NCI-H2081 treated with DMSO at 0.1 percent for 48 hours (cell line): ENCODE results near the gene BEST1.
"Not testable (repeated sequence)": the region's sequence is repeated elsewhere in the genome, so short reads cannot be mapped to it uniquely, and the experiment has no call there.

Source experiments
- DNase-seq: peaks from one replicate; lab custom pipeline; 2025; lab: John Stamatoyannopoulos, UW

The BEST1 gene

DNA sequence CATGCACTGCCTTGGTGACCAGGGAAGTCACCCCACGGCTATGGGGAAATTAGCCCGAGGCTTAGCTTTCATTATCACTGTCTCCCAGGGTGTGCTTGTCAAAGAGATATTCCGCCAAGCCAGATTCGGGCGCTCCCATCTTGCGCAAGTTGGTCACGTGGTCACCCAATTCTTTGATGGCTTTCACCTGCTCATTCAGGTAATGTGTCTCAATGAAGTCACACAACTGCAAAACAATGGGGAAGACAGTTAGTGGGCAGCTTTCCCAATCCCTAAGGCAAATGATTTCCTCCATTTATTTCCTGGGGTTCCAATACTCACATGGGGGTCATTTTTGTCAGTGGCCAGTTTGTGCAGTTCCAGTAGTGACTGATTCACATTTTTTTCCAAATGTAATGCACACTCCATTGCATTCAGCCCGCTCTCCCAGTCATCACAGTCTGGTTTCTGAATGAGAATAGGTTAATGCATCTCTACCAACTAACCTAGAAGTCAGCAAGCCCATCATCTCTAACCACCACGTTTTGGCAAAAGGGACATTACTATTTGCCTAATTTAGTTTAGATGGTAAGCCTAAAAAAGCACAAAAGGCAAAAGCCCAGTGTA is 14.6 kb downstream of the BEST1 start:
- DNase-seq: not testable (repeated sequence)

DNA sequence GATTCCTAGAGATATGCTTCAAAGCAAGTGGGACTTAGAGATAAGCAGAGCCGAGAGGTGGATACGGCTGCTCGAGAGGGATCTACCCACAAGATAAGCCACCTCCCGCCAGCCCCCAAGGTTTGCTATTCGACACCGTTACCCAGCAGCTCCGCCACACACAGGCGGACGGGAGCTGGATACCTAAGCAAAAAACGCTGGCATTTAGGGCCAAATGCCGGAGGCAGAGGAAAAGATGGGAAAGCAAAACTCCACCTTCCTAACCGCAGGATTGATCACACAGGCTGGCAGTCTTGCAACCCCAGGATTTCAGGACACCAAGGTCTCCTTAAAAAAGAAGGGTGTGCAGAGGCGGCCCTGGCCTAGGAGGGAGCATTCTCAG is 16.6 kb downstream of the BEST1 start:
- DNase-seq: no peak

DNA sequence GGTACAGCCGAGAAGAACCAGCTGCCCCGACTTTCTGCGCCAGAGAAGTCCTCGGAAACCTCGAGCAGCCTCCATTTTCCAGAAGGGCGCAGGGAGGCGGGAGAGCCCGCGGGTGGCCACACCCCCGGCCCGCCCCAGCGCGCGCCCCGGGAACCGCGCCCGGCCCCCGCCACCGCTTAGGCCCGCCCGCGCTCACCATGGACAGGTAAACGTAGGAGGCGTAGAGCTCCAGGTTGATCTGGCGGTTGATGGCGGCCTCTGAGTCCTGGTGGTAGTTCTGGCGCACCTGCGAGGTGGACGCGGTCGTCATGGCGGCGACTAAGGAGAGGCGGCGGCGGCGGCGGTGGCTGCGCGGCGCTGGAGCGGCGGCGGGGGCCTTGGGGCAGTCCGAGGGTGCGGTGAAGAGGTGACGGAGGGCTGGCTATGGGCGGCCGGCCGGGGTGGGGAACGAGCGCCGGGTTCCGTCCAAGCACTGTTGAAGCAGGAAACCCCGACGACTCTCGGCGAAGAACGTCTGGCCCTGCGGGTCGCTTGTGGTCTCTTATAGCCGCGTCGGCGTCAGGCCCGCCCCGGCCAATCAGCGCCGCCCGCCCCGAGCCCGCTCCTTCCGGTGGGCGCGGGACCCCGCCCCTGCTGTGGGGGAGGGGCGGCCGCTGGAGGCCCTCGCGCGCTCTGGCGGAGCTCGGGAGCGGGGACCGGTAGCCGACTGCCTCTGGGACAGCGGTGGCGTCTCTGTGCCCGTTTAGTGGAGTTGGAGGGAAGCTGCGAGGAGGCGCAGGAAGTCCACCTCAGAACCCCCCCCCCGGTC is 17.2 kb downstream of the BEST1 start, which contains the start of gene FTH1:
Gene FTH1, minus strand, starts transcription at position 519 of the 808 bp plus-strand sequence. Its CDS starts 209 bp downstream, at position 310.
- peak; percentile 63 for DNase-seq

DNA sequence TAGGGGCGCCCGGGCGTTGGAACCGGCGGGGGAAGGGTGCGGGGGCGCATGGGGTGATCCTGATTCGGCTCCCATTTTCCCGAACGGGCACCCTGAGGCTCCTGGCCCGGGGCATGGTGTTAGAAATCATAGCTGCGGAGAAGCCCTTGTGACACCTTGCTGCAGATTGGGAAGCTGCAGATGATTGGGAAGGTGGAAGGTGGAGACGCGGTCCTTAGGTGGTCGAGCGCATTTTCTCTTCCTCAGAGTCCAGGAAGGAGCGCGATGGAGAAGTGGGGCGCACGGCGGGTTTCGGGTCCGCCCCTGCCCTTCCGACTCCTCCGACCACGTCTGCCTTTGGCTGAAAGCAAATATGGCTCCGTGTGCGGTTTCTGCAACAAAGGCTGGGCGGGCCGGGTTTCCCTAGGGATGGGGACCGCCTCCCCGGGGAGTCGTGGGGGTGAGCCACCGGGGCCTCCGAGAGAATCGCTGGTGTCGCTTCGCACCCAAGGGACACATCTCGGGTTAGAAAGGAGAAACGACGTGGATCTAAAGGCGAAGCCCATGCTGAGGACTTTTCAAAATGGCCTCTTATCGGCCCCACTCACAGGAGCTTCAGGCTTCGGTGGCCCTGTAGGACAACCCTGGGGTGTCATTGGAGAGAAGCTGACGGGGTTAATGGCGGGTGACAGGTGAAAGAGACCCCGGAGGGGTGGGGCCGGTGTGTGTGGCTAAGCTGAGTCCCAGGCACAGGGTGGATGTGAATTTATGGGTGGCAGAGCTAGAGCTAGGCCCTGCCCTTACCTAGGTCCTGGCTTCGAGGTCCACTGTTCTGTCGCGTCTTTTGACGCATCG is 18.0 kb downstream of the BEST1 start:
- no peak for DNase-seq

DNA sequence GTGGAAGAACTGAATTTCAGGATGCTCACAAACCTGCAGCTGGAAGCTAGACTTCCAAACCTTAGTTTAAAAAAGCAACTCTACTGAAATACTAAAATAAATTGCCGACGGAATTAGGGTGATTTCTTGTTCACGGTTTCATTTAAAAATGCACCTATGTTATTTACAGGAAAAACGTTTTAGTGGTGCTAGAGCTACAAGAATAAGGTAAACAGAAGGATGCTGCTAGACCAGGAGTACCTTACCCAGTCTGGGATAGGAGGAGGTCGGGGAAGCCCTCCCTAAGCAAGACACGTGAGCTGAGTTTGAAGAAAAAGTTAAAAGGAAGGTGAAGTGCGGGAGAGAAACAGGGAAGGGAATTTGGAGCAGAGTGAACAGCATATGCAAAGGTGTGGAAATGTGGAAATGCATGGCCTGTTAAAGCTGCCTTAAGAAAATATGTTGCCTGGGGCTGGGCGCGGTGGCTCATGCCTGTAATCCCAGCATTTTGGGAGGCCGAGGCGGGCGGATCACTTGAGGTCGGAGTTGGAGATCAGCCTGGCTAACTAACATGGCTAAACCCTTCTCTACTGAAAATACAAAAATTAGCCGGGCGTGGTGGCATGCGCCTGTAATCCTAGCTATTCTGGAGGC is 18.7 kb downstream of the BEST1 start:
- no peak for DNase-seq

DNA sequence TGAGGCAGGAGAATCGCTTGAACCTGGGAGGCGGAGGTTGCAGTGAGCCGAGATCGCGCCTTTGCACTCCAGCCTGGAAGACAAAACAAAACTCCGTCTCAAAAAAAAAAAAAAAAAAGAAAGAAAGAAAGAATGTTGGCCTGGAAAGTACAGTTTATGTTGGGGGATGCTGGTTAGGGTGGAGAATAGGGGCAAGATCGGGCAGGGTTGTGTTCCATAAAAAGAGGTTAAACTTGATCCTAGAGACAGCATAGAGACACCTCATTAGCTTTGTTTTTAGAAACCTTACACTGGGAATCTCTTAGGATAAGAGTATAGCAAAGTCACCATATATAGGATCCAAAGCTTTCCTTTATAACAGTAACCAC is 19.2 kb downstream of the BEST1 start:
- DNase-seq: no peak

DNA sequence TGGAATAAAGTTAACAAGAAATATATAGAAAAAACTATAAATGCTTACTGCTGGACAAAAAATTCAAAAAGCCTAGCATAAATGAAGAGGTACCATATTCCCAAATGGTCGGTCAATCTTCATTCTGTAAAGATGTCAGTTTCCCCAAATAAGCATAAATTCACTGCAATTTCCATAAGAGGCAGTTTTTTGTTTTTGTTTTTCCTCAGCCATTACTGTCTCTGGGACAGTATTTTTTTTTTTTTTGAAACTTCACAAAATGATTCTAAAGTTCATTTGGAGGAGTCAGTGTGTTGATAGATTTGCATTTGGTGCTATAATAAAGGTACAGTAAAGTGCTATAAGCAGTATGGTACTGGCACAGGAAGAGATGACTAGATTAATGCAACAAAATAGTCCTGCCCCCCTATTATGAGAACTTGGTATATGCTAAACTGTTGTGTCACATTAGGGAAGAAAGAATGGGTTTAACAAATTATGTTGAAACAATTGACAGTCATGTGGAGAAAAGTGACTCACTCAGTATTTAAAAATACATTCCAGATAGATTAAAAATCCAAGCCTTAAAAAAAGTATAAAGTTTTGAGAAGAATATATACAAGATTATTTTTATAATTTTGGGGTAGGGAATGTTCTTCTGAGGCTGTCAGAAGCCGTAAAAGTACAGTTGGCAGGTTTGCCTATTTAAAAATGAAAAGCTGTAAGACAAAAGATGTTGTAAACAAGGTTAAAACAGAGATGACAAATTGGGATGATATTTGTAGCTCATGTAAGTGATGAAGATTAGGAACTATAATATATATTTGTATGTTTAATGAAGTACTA is 19.9 kb downstream of the BEST1 start:
- no peak for DNase-seq

DNA sequence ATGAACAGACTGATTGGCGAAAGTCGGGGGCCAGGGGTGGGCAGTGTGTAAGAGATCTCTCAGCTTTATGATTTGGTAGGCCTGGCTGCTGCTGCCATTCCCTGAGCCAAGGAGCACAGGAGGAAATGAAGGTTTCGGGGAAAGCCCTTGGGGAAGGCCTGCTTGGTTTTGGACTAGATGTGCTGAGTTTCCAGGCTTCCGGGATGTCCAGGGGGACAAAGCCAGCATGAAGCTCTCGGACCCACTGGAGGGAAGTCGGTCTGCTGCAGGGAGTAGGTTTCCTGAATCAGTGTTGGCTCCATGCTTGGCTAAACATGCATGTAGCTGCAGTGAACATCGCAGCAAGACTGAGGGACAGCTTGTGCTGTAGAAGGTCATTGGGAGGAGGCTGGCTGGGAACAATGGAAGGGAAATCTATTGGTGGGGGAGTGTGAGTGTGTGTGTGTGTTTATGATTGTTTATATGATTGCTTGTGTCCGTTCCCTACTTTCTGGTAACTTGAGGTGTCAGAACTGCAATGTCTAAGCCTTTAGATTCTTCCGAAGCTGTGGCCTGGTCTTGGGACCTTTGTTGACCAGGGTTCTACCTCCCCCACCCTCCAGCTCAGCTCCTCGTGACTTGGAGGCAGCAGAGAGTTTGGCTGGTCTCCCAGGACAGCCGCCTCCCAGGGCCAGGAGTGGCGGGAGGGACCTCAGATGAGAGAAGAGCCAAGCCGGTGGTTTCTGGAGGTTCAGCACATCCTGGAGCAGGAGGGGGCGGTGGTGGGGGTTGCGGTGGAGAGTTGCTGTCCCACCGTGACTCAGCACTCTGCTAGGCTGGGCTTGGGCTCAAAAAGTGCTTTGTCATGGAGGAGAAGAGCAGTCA is 21.3 kb downstream of the BEST1 start:
- DNase-seq: no peak

DNA sequence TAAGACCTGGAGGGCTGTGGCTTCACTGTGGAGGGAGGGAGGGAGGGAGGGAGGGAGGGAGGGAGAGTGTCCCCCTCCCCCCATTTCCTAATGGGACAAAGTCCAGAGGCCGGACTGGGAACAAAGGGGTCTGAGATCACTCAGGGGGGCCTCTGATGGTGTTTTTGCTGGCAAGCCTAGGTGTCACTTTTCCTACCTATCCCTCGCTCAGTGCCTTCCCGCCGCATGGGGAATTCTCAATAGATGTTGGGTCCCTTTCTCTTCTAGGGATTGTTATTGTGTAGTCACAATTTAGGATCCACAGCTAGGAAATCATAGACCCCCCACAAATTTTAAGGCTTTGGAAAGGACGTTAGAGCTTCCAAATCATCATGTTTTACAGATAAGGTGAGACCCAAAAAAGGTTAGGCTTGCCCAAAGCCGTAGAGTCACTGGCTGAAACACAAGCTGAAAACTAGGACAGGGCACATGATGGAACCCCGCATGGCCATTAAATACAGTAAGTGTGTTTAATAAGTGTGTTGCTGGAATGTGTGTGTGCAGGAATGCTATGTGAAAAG is 22.0 kb downstream of the BEST1 start:
- DNase-seq: no peak

DNA sequence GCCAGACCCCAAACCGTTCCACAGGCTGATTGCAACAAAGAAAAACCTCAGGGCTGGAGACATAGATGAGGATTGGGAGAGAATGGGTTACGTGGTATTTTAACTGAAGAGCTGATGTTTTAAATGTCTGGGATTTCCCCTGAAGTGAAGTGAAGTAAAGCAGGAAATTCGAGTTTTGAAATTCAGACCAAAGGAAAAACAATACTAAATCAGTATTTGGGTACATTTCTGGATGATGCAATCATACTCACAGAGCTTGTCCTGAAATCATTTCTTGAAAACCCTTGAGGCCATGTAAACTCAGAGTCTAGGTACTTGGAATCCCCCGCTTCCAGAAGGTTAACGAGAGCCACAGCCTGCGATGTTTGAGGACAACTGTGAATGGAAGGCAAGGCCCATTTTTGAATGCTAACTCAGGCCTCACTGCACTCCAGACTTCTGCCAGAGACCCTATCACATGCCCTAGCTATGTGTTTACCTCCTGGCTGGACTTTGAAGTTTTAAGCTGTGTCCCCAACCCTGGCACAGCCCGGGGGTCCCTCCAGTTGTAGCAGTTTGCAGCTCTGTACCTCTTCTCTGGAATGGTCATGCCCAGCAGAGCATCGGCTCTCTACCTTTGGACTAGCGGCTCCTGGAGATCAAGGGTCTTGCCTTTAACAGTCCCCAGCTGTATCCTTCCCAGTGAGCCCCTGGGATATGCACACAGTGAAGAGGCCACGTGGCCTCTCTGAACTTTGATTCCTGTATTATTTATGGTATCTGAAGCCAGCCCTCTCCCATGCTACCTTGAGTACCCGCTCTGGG is 22.7 kb downstream of the BEST1 start:
- DNase-seq: no peak

DNA sequence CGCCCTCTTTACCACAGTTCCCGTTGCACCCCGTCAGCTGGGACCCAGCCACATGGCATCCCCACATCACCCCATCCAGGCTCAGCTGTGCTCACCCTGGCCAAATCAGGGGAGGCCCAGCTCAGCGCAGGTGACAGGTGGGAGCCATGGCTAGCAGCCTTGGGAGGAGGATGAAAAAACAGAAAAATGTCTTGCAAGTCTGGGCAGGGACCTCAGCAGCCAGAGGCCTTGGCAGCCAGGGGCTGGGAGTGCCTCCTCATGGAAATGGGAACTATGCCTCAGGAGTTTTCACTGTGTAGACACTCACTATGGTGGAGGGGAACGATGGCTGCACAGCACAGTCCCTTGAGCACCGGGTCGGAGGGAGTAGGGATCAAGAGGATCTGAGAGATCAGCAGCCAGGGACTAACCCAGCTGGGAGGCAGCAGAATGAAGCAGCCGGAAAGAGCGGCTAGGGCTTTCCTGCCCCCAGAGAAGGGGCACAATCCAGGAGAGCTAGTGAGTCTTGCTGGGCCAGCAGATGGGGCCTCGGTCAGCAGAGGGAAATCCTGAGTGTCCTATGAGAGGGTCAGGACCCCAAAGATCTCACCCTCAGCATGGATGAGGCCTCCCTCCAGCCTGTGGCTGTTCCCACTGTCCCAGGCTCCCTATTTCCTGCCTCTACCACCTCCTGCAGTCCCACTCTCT is 23.5 kb downstream of the BEST1 start:
- DNase-seq: no peak

DNA sequence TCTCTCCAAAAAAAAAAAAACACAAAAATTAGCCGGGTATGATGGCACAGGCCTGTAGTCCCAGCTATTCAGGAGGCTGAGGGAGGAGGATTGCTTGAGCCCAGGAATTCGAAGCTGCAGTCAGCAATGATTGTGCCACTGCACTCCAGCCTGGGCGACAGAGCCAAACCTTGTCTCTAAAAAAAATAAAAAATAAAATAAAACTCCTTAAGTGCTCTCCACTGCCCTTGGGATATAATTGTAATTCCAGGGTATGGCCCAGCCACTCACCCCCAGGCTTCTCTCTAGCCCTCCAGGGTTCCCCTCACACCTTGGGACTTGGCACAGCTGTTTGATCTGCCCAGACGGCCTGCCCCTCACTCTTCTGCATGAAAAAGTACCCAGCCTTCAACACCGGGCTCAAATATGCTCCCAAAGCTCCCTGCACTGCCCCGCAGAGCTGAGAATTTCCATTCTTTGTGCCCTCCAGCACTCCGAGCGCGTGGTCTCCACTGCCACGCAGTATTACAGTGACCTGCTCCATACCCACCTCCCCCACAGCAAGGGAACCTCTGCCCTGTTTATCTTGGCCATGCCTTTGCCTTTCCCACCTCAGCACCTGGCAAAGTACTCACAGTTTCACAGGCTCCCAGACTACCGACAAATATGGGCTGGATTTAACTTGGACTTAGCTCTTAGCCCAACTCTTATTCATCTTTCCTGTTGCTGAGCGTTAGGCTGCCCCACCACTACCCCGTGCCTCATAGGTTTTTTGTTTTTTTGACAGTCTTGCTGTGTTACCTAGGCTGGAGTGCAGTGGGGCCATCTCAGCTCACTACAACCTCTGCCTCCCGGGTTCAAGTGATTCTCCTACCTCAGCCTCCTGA is 24.8 kb downstream of the BEST1 start:
- DNase-seq: no peak

DNA sequence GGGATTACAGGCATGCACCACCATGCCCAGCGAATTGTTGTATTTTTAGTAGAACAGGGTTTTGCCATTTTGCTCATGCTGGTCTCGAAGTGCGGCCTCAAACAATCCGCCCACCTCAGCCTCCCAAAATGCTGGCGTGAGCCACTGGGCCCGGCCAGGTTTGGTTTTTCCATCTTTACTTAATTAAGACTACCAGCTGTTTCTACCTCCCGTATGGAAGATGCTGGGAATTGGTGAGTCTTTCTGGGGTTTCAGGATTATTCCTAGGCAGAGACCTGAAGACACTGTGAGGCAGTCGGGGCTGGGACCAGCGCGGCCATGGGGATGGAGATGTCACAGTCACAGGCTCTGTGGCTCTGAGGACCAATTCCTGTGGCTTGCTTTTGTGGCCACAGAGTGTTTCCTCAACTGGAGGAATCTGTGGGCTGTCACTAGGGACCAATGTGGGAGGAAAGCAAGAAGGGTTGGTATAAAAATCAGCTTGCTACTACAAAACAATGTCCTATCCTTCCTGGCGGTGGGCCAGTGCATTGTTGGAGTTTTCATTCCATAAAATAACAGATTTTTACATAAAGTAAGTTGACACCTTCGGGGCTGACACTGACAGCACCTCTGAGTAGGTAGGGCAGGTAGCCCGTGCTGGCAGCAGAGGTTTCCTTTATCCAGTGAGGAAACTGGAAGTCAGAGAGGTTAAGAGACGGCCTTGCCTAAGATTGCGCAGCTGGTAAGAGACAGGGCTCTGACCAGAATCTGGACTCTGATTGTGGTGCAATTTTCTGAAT is 25.7 kb downstream of the BEST1 start:
- no peak for DNase-seq

DNA sequence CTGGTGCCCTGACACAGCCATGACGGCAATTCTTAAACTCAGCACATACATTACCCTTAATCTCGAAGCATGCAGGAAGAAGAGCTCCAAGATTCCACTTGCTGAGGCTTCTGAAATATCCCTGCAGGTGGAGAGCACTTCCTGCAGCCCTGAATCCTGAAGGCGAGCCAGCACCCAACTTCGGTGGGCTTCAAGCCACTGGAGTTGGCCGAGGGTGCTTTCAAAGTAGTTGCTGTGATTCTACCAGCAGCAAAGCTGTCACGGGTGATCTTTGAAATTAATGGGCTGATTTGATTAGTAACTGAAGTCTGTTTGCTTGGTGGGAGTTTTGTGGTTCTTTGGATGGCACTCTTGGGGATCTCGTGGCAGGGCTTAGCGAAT is 26.3 kb downstream of the BEST1 start:
- no peak for DNase-seq

DNA sequence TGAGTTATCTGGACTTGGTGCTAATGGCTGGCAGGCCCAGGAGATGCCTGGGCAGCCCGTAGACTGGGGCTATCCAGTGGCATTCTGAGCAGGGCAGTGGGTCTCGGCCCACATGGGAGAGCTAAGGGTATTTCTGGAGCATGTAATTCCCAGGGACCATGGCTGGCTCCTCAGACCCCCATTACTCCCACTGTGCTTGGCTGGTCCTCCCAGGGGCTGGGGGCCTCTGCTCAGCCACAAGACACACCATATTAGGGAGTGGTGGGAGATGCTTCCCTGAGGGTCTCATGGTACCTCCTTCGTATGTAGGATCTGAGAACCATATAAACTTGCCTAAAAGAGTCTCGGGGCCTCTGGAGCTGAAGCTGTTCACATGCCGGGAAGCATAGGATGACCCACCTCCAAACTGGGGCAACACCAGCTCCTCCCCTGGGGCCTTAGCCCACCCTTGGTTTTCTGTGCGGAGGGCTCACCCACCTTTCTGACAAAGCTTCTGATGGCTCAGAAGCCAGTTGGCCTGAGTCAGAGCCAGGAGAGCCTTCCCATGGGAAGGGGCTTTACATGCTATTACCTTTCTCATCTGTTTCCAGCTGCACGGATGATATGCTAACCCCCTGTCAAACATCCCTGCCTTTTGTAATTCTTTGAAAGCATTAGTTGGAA is 26.8 kb downstream of the BEST1 start:
- no peak for DNase-seq
